Coronary artery (tissue), 2 donors: Measurements from ENCODE around the gene KDM1A.

Experiments used
- DNase-seq: peaks from one replicate; pipeline ENCODE4 v3.0.0-alpha.2; 2017; ENCODE audit warnings: low spot score
- H3K27ac ChIP-seq, 2 donors: fragments of 200-600 bp; sonication (generic); one replicate each; pipeline ENCODE4 v1.5.1; 2016 to 2019
- H3K4me3 ChIP-seq: fragments of 200-600 bp; sonication (generic); 2 replicates; pipeline ENCODE4 v1.5.1; 2016; ENCODE audit warnings: mild to moderate bottlenecking, moderate library complexity
- TF ChIP-seq, protein P1 (sequence below): fragments of 200-600 bp; sonication (generic); IDR thresholded peaks from one replicate; pipeline ENCODE4 v1.5.1; 2019; ENCODE audit warnings: antibody characterized with exemption

The KDM1A gene

GRCh38 chr1:23019094-23019862 lies at the start of gene KDM1A:
Gene KDM1A (plus strand): TSS chr1:23019468. CDS start chr1:23019597, 129 bp downstream.
- TF ChIP-seq, protein P1, sequence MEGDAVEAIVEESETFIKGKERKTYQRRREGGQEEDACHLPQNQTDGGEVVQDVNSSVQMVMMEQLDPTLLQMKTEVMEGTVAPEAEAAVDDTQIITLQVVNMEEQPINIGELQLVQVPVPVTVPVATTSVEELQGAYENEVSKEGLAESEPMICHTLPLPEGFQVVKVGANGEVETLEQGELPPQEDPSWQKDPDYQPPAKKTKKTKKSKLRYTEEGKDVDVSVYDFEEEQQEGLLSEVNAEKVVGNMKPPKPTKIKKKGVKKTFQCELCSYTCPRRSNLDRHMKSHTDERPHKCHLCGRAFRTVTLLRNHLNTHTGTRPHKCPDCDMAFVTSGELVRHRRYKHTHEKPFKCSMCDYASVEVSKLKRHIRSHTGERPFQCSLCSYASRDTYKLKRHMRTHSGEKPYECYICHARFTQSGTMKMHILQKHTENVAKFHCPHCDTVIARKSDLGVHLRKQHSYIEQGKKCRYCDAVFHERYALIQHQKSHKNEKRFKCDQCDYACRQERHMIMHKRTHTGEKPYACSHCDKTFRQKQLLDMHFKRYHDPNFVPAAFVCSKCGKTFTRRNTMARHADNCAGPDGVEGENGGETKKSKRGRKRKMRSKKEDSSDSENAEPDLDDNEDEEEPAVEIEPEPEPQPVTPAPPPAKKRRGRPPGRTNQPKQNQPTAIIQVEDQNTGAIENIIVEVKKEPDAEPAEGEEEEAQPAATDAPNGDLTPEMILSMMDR: no peak
- Histone ChIP-seq H3K27ac (peak within 1 kb of the TSS; percentile 90 to 91), H3K4me3 (peak within 1 kb of the TSS; percentile 94)
- DNase-seq: peak; percentile 96

DNA sequence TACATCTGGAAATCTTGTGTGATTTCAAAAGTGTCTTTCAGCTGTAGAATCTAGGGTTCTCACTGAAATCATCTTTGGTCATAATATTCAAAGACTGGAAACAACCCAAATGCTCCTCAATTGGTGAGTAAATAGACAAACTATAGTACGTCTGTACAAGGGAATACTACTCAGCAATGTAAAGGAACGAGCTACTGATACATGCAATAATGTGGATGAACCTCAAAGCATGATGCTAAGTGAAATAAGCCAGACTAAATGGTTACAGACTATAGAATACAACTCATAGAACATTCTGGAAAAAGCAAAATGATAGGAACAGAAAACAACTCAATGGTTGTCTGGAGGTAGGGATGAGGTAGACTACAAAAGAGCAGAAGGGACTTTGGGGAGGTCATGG lies 49.2 kb upstream of the KDM1A start:
- Histone ChIP-seq H3K4me3 (no peak overlapping the region), H3K27ac (no peak overlapping the region)
- TF ChIP-seq, protein P1: no peak
- DNase-seq: no peak

- TF ChIP-seq, protein P1: no peak
- H3K4me3 ChIP-seq: no peak overlapping the region
- H3K27ac ChIP-seq: no peak overlapping the region
- DNase-seq: no peak
Observed at GRCh38 chr1:22971161-22971560, 48.1 kb upstream of the KDM1A start.

DNA sequence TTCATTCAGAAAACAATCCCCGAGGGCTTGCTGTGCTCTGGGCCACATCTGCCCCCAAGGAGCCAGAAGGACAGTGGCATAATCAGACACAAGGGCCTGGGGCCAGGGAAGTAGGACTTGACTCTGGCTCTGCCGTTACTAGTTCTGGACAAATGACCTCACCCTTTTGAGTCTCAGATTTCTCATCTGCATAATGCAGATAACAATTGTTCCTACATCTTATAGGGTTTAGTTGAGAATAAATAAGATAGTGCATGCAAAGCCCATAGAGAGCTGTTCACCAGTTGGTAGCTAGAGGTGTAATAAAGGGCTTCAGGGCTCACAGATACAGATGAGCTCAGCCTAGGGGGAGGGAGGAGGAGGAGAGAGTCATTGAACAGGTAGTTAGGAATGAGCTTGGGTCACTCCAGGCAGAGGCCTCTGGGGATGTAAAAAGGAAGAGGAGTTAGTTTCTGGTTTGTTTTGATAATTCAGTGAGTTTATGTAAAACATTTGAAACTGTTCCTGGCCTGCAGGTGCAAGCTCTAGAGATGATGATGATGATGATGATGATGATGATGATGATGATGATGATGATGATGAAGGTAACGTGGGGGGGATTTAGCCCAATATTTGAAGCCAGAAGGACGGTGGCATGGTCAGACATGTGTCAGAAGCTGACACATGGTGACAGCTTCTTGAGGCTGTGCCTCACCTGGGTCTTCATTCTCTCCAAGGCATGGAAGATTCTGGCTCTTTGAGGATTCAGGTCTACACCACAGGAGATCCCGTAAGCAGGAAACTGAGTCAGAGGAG lies 47.5 kb upstream of the KDM1A start:
- no peak for DNase-seq
- TF ChIP-seq, protein P1: no peak
- Histone ChIP-seq H3K4me3 (no peak overlapping the region), H3K27ac (no peak overlapping the region)

DNA sequence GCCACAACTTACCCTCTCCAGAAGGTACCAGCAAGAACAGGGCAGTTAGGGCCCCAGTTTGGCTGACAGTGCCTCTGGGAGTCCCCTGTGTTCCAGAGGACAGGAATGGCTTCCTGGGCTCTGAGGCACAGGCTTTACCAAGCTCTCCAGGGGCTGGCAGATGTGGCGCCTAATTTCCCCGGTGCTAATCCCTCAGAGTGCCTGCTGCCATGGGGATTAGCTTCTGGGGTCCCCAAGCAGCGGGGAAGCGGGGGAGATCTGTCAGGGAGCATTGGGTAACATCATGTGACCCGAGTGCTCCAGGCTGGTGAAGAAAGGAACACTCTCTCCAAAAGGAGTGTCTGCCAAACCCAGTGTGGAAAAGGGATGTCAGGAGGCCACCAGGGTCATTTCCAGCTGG lies 46.5 kb upstream of the KDM1A start, which contains the start of gene LACTBL1:
LACTBL1 (minus strand) TSS at position 107 of the 400 bp plus-strand sequence. CDS start 550 bp downstream, outside the sequence.
- DNase-seq: no peak
- no peak within 1 kb of the TSS for H3K27ac ChIP-seq
- TF ChIP-seq, protein P1: no peak
- no peak within 1 kb of the TSS for H3K4me3 ChIP-seq

DNA sequence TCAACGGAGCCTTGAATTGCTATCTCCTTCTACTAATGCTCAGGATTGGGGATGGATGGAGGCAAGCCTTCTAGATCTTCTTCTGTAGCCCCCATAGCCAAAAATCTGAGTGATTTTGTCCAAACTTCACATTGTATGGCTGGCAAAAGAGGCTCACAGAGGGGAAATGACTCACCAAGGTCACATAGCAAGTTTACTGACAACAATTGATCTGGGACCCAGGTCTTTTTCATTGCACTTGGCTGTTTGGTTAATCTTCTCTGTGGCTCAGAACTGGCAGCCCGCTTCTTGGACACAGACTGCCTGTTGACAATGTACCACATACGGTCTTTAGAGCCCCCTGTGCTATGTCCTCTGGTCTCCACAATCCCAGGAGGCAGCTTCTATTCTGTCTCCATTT lies 43.6 kb upstream of the KDM1A start:
- Histone ChIP-seq H3K27ac (no peak overlapping the region), H3K4me3 (no peak overlapping the region)
- TF ChIP-seq, protein P1: no peak
- DNase-seq: no peak
